ENCODE data around the gene PANX1.
"Not testable (repeated sequence)": the region's sequence is repeated elsewhere in the genome, so short reads cannot be mapped to it uniquely, and the experiment has no call there.

The PANX1 gene

DNA sequence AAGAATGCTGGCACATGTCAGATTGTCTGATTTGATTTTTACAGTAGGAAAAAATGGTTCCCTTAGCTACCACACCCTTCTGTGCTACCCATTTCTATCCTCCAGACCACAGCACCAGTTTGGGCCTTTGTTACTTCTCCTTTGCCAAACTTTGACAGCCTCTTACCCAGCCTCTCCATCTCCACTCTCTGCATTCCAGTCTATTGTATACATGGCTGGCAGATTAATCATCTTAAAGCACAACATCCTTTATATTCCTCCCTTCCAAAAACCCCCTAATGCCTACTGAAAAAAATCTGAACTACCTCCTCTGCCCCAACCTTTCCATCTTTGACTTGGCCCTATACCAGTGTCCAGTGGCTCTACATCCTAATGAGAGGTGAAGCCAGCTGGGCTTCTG, 10.8 kb upstream of the PANX1 start:
- Mint-ChIP-seq H3K27ac (no peak overlapping the region), H3K36me3 (ENCODE audit: low read depth) (no peaks in the 10 kb centered on the region), H3K4me3 (no peak overlapping the region), H3K27me3 (peaks cover 14% of the 10 kb centered on the region), H3K4me1 (ENCODE audit: low read depth) (no peaks in the 10 kb centered on the region), H3K9me3 (no peaks in the 10 kb centered on the region)

DNA sequence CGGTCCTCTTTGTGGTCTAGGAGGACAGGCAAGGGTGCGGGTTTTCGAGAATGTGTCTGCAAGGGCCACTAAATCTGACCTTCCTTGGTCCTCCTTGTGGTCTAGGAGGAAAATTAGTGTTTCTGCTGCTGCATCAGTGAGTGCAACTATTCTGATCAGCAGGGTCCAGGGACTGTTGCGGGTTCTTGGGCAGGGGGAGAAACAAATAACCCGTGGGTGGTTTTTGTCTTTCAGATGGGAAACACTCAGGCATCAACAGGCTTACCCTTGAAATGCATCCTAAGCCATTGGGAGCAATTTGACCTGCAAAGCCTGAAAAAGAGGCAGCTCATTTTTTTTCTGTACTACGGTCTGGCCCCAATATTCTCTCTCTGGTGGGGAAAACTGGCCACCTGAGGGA, 9.0 kb upstream of the PANX1 start:
- H3K9me3 Mint-ChIP-seq, H3K27ac Mint-ChIP-seq: not testable (repeated sequence)

DNA sequence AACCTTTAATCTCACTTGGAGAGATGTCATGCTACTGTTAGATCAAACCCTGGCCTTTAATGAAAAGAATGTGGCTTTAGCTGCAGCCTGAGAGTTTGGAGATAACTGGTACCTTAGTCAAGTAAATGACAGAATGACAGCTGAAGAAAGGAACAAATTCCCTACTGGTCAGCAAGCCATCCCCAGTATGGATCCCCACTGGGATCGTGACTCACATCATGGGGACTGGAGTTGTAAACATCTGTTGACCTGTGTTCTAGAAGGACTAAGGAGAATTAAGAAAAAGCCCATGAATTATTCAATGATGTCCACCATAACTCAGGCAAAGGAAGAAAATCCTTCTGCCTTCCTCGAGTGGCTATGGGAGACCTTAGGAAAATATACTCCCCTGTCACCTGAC, 8.1 kb upstream of the PANX1 start:
- H3K27ac Mint-ChIP-seq; H3K4me1 Mint-ChIP-seq (ENCODE audit: low read depth); H3K9me3 Mint-ChIP-seq; H3K27me3 Mint-ChIP-seq; H3K36me3 Mint-ChIP-seq (ENCODE audit: low read depth); H3K4me3 Mint-ChIP-seq: not testable (repeated sequence)

More for the DNA sequence above, 9.0 kb upstream of the PANX1 start:
- not testable (repeated sequence) for H3K36me3 Mint-ChIP-seq (ENCODE audit: low read depth); H3K27me3 Mint-ChIP-seq; H3K4me3 Mint-ChIP-seq; H3K4me1 Mint-ChIP-seq (ENCODE audit: low read depth)

DNA sequence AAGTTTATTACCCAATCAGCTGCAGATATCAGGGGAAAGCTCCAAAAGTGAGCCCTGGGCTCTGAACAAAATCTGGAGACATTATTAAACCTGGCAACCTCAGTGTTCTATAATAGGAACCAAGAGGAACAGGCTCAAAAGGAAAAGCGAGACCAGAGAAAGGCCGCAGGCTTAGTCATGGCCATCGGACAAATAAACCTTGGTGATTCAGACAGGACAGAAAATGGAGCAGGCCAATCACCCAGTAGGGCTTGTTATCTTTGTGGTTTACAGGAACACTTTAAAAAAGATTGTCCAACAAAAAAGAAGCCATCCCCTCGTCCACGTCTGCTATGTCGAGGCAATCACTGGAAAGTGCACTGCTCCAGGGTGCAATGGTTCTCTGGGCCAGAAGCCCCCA, 7.7 kb upstream of the PANX1 start:
- Mint-ChIP-seq H3K27me3 (no peaks in the 10 kb centered on the region), H3K4me3 (no peak overlapping the region), H3K9me3 (no peaks in the 10 kb centered on the region), H3K4me1 (ENCODE audit: low read depth) (no peaks in the 10 kb centered on the region), H3K27ac (no peak overlapping the region), H3K36me3 (ENCODE audit: low read depth) (no peaks in the 10 kb centered on the region)

DNA sequence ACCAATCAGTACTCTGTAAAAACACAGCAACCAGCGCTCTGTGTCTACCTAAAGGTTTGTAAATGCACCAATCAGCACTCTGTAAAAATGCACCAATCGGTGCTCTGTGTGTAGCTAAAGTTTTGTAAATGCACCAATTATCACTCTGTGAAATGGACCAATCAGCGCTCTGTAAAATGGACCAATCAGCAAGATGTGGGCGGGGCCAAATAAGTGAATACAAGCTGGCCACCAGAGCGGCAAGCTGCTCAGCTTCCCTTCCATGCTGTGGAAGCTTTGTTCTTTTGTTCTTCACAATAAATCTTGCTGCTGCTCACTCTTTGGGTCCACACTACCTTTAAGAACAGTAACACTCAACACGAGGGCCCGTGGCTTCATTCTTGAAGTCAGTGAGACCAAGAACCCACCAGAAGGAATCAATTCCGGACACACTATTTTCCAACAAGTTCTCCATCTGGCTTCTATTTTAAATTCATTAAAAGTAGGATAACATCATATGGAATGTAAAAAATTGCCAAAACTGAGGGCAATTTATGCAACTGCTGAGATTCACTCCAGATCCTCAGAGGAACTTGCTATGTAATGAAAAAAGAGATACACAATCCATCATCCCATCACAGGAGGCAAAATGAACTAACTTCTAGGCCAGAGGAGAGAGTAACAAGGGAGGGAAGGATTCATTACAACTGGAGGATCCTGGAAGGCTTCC, 3.1 kb upstream of the PANX1 start:
- Mint-ChIP-seq H3K36me3 (ENCODE audit: low read depth) (no peaks in the 10 kb centered on the region), H3K9me3 (no peaks in the 10 kb centered on the region), H3K27me3 (no peaks in the 10 kb centered on the region), H3K27ac (no peak overlapping the region), H3K4me3 (no peak overlapping the region), H3K4me1 (ENCODE audit: low read depth) (peaks cover 18% of the 10 kb centered on the region)

DNA sequence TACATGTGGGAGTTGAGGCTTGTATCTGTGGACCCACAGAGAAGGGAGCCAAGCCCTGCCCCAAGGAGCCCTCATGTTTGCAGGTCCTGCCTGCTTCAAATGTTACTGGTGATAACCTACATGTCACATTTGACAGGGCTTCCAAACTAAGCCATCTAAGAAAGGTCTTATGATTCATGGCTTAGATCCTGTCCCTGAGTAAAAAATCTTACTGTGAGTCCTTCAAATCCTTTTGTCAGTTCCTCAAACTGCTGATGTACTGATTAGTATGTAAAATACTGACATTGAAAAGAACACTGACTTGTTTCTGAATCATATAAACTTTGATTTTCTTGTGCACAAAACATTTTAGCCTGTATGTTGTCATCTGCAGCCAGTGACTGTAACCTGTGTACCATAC, 1.0 kb upstream of the PANX1 start:
- no peaks in the 10 kb centered on the region for H3K36me3 Mint-ChIP-seq (ENCODE audit: low read depth)
- no peaks in the 10 kb centered on the region for H3K27me3 Mint-ChIP-seq
- no peaks in the 10 kb centered on the region for H3K9me3 Mint-ChIP-seq

DNA sequence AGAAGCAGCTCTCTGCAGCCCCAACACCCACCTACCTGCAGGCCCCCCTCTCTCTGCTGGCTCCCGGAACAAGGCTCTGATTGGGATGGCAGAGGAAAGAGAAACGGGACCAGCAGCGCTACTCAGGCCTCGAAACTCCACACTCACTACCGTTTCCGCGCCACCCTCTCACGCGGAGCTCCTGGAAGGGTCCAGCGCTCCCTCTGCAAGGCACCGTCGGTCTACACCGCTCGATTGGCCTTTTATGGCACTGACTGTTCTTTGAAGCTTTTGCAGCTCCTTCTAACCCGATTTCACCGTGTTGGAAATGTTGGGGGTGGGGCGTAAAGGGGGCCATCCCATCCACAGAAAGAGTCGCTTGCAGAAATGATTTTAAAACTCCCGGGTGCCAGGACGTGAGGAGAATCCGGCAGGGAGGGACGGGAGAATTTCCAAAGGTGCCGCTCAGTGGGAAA, 323 bp upstream of the PANX1 start:
- H3K9me3 Mint-ChIP-seq = no peaks in the 10 kb centered on the region
- H3K4me3 Mint-ChIP-seq = no peak overlapping the region
- H3K27me3 Mint-ChIP-seq = no peaks in the 10 kb centered on the region
- H3K27ac Mint-ChIP-seq = peak overlapping the region; percentile 88
- peaks cover 21% of the 10 kb centered on the region for H3K4me1 Mint-ChIP-seq (ENCODE audit: low read depth)
- no peaks in the 10 kb centered on the region for H3K36me3 Mint-ChIP-seq (ENCODE audit: low read depth)

More for the DNA sequence above, 1.0 kb upstream of the PANX1 start:
- Mint-ChIP-seq H3K4me3 (no peak overlapping the region), H3K27ac (peak overlapping the region; percentile 88), H3K4me1 (ENCODE audit: low read depth) (peaks cover 18% of the 10 kb centered on the region)

DNA sequence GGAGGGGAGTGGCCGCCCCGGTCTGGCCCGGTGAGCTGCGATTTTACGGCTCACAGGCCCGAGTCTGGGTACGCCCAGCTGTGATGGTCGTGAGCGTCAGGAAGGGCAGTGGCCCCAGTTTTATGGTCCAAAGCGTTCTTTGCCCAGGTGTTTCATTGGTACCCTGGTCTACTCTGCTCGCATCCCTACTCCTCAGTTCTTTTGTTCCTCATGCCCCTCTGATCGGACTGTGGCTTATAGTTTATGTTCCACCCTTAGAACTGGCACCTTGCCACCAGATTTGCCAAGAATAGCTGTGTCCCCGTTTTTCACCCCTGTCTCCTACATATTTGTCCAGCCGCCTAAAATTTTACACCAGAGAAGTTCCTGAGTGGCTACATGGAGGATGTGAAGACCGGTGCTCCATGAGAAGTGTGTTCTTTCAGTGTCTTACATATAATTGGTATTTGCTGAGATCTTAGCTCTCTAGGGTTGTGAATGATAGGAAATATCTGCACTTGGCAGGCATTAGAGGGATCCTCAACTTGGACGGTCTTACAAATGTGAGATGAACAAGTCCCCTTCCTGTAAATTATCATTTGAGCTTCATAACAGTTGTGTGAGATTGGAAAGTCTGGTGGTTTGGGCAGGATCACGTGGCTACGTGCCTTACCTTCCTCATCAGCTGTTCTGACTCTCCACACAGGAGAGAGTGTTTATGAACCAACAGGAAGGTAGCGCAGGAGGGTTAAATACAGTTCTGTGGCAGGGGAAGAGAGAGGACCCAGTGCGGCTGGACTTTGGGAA, 1.1 kb downstream of the PANX1 start:
- Mint-ChIP-seq H3K27ac (no peak overlapping the region), H3K4me1 (ENCODE audit: low read depth) (peaks cover 35% of the 10 kb centered on the region), H3K9me3 (no peaks in the 10 kb centered on the region), H3K36me3 (ENCODE audit: low read depth) (no peaks in the 10 kb centered on the region), H3K4me3 (no peak overlapping the region), H3K27me3 (no peaks in the 10 kb centered on the region)

DNA sequence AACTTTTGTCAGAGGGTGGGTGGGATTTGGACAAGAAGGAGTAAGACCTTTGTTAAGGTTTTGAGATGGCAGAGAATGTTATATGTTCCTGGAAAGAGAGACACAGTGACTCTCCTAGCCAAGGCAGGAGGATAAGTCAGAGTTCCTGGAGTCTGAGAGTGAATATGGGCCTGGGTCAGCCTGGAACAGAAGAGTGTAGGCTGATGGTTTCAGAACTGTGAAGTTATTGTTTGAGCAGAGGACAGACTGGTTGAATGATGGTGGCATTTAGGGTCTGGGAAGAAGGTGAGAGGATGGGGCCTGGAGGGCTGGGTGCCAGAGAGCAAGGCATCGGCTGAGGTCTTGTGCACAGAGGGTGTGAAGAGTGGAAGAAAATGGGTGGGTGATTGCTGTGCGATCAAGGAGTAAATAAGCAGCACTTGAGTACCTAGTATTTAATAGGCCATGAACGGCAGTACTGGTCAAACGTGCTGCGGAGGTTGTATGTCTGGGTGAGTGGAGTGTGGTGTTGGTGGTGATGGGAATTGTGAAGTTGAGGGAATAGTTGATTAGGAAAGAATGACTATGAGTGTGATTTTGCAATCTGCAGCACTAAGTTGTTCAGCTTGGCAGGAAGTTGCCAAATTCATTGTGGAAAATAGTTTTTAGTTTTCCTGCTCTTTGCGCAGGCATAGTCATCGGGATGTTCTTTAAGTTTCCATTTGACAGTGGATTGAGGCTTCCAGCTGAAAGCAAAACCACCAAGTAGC, 1.8 kb downstream of the PANX1 start:
- no peak overlapping the region for H3K27ac Mint-ChIP-seq
- H3K9me3 Mint-ChIP-seq = no peaks in the 10 kb centered on the region
- no peaks in the 10 kb centered on the region for H3K27me3 Mint-ChIP-seq
- H3K4me1 Mint-ChIP-seq (ENCODE audit: low read depth) = peaks cover 43% of the 10 kb centered on the region
- no peak overlapping the region for H3K4me3 Mint-ChIP-seq
- H3K36me3 Mint-ChIP-seq (ENCODE audit: low read depth) = peaks cover under 1% of the 10 kb centered on the region

DNA sequence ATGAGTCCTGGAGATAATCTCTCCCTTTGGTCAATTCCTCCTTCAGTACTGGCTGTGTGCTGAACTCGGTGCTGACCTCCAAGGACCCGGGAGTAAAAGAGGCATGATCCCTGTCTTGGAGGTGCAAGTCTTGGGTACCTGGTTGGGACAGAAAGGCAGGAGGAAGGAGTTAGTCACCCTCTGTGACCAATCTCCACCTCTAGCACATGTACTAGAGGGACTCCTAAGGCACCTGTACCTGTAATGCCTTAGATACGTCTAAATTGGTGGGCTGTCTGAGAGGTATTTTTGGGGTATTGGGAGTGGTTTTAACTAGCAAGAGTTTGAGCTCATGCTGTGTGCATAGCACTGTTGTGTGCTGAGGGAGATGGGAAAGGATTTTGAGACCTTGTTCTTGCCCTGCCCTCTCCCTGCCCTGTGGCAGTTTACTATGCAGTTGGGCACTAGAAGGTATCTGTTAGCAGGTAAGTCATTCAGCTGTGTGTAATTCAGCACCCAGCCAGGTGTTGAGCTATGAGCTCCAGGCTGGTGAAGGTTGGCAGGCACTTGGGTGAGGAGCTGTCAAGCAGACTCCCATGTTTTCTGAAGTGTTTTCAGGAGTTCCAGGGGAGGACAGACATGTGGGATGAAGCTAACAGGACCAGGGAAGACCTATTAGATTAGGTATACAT, 2.5 kb downstream of the PANX1 start:
- peaks cover 7% of the 10 kb centered on the region for H3K36me3 Mint-ChIP-seq (ENCODE audit: low read depth)
- H3K4me3 Mint-ChIP-seq = no peak overlapping the region
- H3K27ac Mint-ChIP-seq = no peak overlapping the region
- H3K27me3 Mint-ChIP-seq = no peaks in the 10 kb centered on the region
- peaks cover 50% of the 10 kb centered on the region for H3K4me1 Mint-ChIP-seq (ENCODE audit: low read depth)
- no peaks in the 10 kb centered on the region for H3K9me3 Mint-ChIP-seq

DNA sequence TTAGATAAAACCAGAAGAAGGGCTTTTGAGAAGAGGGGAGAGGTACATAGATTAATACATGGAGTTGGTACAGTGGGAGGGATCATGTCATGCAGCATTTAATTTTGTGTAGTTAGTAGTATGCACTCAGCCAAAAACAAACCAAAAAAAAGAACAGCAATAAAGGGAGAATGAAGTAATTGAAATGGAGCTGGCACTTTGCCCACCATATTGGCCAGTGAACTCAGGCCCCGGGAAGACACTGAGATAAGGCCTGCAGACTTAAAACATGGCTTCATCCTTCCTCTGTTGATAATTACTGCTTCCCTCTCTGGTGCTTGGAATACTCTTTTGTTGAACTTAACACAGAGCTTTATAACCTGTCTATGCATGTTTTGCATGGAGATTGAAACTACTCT, 3.1 kb downstream of the PANX1 start:
- Mint-ChIP-seq H3K4me3 (no peak overlapping the region), H3K9me3 (no peaks in the 10 kb centered on the region), H3K27me3 (no peaks in the 10 kb centered on the region), H3K4me1 (ENCODE audit: low read depth) (peaks cover 54% of the 10 kb centered on the region), H3K27ac (no peak overlapping the region), H3K36me3 (ENCODE audit: low read depth) (peaks cover 10% of the 10 kb centered on the region)

DNA sequence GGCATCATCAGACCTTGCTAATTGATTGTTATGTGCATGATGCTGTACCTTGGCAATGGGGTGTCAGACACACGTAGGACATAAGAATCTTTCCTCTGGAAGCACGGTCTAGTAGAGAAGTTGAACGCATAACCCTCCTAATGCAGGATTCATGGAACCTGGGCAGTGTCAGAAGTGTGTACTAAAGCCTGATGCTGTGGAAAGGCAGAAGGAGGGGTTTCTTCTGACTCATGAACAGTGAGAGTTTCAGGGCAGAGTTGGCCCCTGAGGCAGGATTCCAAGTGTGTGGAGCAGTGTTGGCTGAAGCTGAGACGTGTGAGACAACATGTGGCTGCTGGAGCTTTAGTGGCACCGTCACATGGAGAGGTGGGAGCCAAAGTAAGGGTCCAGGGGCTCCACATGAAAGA, 3.5 kb downstream of the PANX1 start:
- peaks cover 12% of the 10 kb centered on the region for H3K36me3 Mint-ChIP-seq (ENCODE audit: low read depth)
- peaks cover 54% of the 10 kb centered on the region for H3K4me1 Mint-ChIP-seq (ENCODE audit: low read depth)
- H3K9me3 Mint-ChIP-seq = no peaks in the 10 kb centered on the region
- no peak overlapping the region for H3K4me3 Mint-ChIP-seq
- H3K27ac Mint-ChIP-seq = no peak overlapping the region
- H3K27me3 Mint-ChIP-seq = no peaks in the 10 kb centered on the region

DNA sequence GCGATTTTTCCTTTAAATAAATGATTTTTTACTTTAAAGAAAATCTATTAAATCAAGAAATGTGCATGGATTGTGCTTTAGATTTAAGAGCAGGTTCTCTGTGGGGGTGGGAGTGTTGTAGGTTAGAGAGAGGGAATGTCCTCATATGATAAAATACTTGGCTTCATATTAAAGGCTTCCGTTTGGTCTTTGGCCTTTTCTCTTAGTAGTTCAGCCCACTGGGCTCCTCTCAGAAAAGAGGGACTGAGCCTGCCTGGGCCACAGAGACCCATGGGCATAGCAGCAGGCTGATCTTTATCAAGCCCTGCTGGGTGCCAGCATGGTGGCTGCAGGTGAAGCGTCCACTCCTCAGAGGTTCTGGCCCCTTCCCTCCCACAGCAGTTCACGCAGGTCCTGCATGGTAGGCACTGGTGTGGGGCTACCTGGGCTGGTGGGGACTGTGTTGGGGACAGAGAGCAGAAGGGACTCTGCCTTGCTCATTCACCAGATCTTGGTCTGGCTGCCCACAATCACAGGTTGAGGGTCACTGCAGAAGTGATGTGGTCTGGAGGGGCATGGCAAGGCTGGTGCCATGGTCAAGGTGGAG, 4.3 kb downstream of the PANX1 start:
- H3K27ac Mint-ChIP-seq = no peak overlapping the region
- no peak overlapping the region for H3K4me3 Mint-ChIP-seq

DNA sequence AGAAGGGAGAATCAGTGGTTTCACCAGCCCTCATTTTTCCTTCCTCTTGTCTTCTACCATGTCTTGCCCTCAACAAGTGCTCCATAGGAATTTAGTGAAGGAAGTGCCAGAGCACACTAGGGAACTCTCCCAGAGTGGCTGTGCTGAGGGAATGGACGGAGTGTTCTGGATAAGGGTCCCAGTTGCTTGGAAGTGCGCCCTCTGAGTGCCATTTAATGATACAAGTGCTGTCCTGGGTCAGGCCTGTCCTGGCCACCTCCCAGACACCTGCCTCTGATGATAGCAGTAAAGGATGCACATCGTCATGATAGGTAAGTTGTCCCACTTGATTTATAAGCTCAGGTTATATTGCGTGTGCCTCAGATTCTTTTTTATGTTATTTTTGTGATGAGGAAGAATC, 5.1 kb downstream of the PANX1 start:
- H3K36me3 Mint-ChIP-seq (ENCODE audit: low read depth) = peaks cover 12% of the 10 kb centered on the region
- H3K9me3 Mint-ChIP-seq = no peaks in the 10 kb centered on the region
- H3K27ac Mint-ChIP-seq = no peak overlapping the region
- H3K4me3 Mint-ChIP-seq = no peak overlapping the region
- no peaks in the 10 kb centered on the region for H3K27me3 Mint-ChIP-seq
- peaks cover 52% of the 10 kb centered on the region for H3K4me1 Mint-ChIP-seq (ENCODE audit: low read depth)

More for the DNA sequence above, 4.3 kb downstream of the PANX1 start:
- no peaks in the 10 kb centered on the region for H3K9me3 Mint-ChIP-seq
- peaks cover 49% of the 10 kb centered on the region for H3K4me1 Mint-ChIP-seq (ENCODE audit: low read depth)
- H3K36me3 Mint-ChIP-seq (ENCODE audit: low read depth) = peaks cover 12% of the 10 kb centered on the region
- H3K27me3 Mint-ChIP-seq = no peaks in the 10 kb centered on the region
